Osteocyte (in vitro differentiated cells): ENCODE data around the gene ZBTB17. TPM values are rescaled to one million over a fixed set of nuclear protein-coding genes. Genes with fewer than 3 reads are reported as not detected.
A peak's percentile ranks its signal among the peaks of the same experiment; 100 is the strongest.

Source experiments
- DNase-seq: peaks from one replicate; pipeline ENCODE4 v3.0.0; 2021; ENCODE audit warnings: mixed read lengths; ENCODE audit not compliant: unreplicated experiment; ENCODE audit errors: extremely low spot score
- H3K27ac Mint-ChIP-seq: one replicate; pipeline ENCODE4 v1.8.0; 2021; ENCODE audit warnings: mild to moderate bottlenecking, mixed read lengths; ENCODE audit not compliant: unreplicated experiment
- H3K27me3 Mint-ChIP-seq: one replicate; pipeline ENCODE4 v1.8.0; 2021; ENCODE audit warnings: mixed read lengths; ENCODE audit not compliant: unreplicated experiment
- H3K36me3 Mint-ChIP-seq: one replicate; pipeline ENCODE4 v1.8.0; 2021; ENCODE audit warnings: mixed read lengths; ENCODE audit not compliant: unreplicated experiment
- H3K4me1 Mint-ChIP-seq: one replicate; pipeline ENCODE4 v1.8.0; 2021; ENCODE audit warnings: mixed read lengths; ENCODE audit not compliant: unreplicated experiment
- H3K4me3 Mint-ChIP-seq: one replicate; pipeline ENCODE4 v1.8.0; 2021; ENCODE audit warnings: mild to moderate bottlenecking, moderate library complexity, mixed read lengths; ENCODE audit not compliant: unreplicated experiment
- H3K9me3 Mint-ChIP-seq: one replicate; pipeline ENCODE4 v1.8.0; 2021; ENCODE audit warnings: mixed read lengths; ENCODE audit not compliant: unreplicated experiment
- CTCF ChIP-seq: fragments of 200-600 bp; sonication (generic); IDR thresholded peaks from 2 replicates; pipeline ENCODE4 v1.5.0; 2021; ENCODE audit warnings: antibody characterized with exemption, mild to moderate bottlenecking, moderate library complexity
- total RNA-seq: library from RNA; stranded (reverse); gene quantifications from 2 replicates; pipeline ENCODE4 v1.2.1, GENCODE V29; 2021

Gene ZBTB17
- total RNA-seq, 1 donor from 2014 or later, result 37.2 TPM

DNA sequence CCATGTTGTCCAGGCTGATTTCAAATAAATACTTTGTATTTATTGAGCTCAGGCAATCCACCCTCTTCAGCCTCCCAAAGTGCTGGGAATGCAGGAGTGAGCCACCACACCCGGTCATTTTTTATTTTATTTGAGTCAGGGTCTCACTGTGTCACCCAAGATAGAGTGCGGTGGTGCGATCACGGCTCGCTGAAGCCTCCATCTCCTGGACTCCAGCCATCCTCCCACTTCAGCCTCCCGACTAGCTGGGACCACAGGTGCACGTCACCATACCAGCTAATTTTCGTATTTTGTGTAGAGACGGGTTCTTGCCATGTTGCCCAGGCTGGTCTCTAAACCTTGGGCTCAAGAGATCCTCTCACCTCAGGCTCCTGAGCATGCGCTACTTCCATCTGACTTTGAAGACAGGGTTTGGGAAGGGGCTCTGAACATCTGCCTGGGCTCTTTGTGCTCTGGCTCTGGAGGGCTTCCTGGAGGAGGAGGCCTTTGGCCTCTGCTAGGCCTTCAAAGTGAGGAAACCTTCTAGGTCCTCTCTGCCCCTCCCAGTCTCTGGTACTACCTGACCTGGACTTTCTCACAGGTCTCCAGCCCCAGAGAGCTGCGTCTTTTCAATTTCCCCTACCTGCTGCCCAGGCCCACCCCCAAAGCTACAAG is 36.2 kb upstream of the ZBTB17 start:
- H3K36me3 Mint-ChIP-seq, result no peaks in the 10 kb centered on the region
- TF ChIP-seq CTCF, result no peak
- H3K27me3 Mint-ChIP-seq, result no peaks in the 10 kb centered on the region
- no peak overlapping the region for H3K4me3 Mint-ChIP-seq
- no peak for DNase-seq
- H3K9me3 Mint-ChIP-seq, result no peaks in the 10 kb centered on the region
- H3K27ac Mint-ChIP-seq, result no peak overlapping the region
- H3K4me1 Mint-ChIP-seq, result peaks cover 38% of the 10 kb centered on the region

DNA sequence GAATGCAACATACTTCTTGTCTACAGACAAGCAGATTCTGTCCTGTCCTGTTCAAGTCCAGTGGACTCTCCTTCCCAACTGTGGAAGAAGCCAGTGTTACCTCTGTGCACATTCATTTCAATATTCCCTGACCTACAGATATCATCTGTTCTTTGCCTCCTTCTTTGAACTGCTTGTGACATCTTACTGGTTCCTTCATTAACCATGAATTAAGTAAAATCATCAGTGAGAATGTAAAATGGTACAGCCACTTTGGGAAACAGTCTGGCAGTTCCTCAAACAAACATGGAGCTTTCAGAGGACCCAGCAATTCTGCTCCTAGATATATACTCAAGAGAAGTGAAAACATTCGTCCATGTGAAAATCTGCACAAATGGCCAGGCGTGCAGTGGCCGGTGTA is 34.9 kb upstream of the ZBTB17 start:
- peaks cover 40% of the 10 kb centered on the region for H3K4me1 Mint-ChIP-seq
- no peaks in the 10 kb centered on the region for H3K36me3 Mint-ChIP-seq
- H3K4me3 Mint-ChIP-seq, result no peak overlapping the region
- no peak overlapping the region for H3K27ac Mint-ChIP-seq
- no peak for DNase-seq
- no peaks in the 10 kb centered on the region for H3K9me3 Mint-ChIP-seq
- no peaks in the 10 kb centered on the region for H3K27me3 Mint-ChIP-seq
- no peak for TF ChIP-seq CTCF

DNA sequence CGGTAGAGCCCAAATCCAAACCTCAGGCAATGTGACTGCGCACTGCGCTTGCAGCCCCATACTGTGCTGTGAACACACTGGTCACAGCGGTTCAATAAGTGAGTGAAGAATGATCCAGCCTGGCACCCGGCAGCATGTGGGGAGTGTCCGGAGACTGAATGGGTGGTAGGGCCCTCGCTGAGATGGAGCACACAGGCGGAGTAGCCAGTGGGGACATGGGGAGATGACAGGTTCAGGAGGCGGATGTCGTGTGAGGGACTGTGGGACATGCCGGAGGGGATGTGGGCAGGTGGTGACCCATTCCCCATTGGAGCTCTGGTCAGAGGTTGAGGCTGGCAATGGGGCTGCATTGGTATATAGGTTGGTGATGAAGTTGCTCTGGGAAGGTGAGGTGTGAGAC is 33.8 kb upstream of the ZBTB17 start:
- DNase-seq, result no peak
- H3K36me3 Mint-ChIP-seq, result no peaks in the 10 kb centered on the region
- no peaks in the 10 kb centered on the region for H3K27me3 Mint-ChIP-seq
- H3K27ac Mint-ChIP-seq, result peak overlapping the region; percentile 46
- H3K4me3 Mint-ChIP-seq, result no peak overlapping the region
- no peaks in the 10 kb centered on the region for H3K9me3 Mint-ChIP-seq
- peaks cover 29% of the 10 kb centered on the region for H3K4me1 Mint-ChIP-seq
- TF ChIP-seq CTCF, result no peak

DNA sequence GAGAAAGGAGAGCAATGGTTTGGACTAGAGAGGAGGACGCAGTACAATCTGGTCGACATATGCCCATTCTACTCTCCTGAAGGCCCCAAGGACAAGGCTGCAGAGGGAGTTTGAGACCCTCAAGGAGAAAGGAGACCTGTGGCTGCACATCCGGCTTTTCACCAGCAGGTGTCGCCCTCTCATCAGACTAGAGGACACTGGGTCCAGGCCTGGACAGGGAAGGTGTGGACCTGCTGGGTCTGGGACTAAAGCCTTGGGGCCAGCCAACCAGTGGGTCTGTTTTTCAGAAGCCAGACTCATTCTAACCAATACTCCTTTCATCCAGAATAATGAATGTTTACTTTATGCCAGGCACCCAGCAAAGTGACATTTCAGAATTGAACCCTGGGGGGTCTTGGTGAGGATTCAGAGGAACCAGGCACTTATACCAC is 33.1 kb upstream of the ZBTB17 start:
- peak; percentile 97 for TF ChIP-seq CTCF
- Mint-ChIP-seq H3K4me1 (peaks cover 23% of the 10 kb centered on the region), H3K27ac (no peak overlapping the region), H3K9me3 (no peaks in the 10 kb centered on the region), H3K36me3 (no peaks in the 10 kb centered on the region), H3K27me3 (no peaks in the 10 kb centered on the region), H3K4me3 (no peak overlapping the region)
- DNase-seq, result peak; percentile 93

- Mint-ChIP-seq H3K4me1 (peaks cover 16% of the 10 kb centered on the region), H3K9me3 (no peaks in the 10 kb centered on the region)
- no peak for TF ChIP-seq CTCF
These were observed 31.9 kb upstream of the ZBTB17 start for GRCh38 chr1:16007671-16008341.

More at GRCh38 chr1:16007671-16008341, 31.9 kb upstream of the ZBTB17 start:
- no peak overlapping the region for H3K27ac Mint-ChIP-seq
- H3K36me3 Mint-ChIP-seq, result no peaks in the 10 kb centered on the region
- H3K4me3 Mint-ChIP-seq, result no peak overlapping the region
- DNase-seq, result no peak
- no peaks in the 10 kb centered on the region for H3K27me3 Mint-ChIP-seq
